GM12874 (cell line): ENCODE results near the gene TLE3.

Experiments used
- TF ChIP-seq, protein P1 (sequence below): IDR thresholded peaks from 2 replicates; pipeline ENCODE4 v1.5.1; 2011; ENCODE audit warnings: low read depth, mild to moderate bottlenecking, control low read depth, low read length, moderate library complexity; ENCODE audit not compliant: insufficient read depth

The TLE3 gene

DNA sequence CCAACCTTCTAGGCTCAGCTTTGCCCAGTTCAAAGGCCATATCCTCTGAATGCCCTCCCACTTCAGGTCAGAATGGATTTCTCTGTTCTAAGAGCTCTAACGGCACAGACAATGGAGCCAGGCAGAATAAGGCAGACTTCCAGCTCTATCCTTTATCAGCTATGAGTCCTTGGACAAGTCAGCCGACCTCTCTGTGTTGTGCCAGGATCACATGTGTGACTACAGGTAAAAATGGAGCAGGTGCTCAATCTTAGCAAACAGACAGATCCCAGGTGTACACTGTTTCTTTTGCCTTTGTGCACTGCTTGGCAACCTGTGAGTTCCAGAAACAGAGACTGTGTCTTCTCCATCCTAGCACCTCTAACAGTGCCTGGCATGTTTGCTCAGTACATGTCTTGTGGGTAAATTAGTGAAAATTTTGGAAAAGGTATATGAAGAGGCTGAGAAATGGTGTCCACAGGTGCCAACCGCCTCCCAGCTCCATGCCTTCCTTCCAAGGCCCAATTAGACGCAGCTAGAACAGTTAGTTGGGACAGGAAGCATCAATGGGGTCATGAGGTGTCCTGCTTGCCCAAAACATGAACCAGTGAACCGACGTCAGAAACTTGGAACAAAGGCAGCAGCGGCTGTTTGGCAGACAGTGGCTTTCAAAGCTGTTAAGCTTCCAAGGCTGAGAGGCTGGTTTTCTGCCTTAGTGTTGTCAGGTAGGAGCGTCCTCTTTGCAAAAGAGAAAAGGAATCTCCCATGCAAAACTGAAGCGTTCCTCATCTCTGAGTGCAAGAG, 28.7 kb downstream of the TLE3 start:
- TF ChIP-seq, protein P1, sequence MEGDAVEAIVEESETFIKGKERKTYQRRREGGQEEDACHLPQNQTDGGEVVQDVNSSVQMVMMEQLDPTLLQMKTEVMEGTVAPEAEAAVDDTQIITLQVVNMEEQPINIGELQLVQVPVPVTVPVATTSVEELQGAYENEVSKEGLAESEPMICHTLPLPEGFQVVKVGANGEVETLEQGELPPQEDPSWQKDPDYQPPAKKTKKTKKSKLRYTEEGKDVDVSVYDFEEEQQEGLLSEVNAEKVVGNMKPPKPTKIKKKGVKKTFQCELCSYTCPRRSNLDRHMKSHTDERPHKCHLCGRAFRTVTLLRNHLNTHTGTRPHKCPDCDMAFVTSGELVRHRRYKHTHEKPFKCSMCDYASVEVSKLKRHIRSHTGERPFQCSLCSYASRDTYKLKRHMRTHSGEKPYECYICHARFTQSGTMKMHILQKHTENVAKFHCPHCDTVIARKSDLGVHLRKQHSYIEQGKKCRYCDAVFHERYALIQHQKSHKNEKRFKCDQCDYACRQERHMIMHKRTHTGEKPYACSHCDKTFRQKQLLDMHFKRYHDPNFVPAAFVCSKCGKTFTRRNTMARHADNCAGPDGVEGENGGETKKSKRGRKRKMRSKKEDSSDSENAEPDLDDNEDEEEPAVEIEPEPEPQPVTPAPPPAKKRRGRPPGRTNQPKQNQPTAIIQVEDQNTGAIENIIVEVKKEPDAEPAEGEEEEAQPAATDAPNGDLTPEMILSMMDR: no peak

DNA sequence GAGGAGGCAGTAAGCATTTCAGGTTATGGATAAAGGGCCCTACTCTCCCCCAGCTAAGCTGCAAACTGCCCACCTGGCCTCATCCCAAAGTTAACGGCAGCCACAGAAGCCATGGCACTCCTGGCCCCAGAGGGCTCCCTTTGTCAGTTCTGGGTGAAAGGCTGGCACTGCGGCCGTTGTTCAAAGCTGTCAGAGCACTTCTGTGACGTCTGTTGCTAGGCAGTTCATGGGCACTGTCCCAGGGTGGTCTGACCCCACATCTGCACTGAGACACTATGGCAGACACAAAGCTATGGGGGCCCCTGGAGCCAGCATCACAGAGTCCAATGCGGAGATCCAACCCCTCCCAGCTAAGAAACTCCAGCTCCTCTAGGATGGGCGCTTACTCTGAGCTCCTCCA, 30.0 kb downstream of the TLE3 start:
- TF ChIP-seq, protein P1: no peak

DNA sequence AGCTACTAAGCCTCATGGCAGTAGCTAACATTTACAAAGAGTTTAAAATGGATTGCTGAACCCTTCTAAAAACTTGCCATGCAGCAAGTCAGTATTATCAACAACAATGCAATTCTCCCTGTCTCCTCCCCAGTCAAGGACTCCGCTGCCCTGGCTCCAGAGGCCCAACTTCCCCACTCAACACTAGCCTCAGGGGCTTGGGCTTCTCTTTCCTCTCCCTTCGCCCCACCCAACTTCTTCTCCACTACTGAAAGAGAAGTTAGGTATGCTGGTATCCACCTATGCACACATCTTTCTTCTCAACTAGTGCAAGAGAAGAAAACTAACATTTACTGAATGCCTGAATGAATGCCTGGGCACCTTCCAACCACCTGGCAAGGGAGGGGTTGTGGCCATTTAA, 30.7 kb downstream of the TLE3 start:
- TF ChIP-seq, protein P1: no peak

DNA sequence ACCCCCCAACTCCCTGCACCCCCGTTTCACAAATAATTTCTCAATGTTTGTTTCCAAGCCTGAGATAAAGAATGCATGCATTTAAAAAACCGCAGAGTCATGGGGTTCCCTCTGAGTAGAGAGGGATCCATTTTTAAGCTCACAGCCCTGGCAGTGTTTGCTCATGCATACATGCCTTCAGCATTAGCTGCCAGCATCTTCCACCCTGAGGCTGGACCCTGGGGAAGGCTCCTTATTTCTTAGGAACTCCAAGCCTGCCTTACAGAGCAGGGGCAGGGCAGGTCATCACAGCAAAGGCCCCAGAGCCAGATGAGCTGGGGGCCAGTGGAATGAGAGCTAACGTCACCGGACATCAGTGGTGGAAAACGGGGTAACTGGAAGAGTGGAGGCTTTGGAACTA, 31.3 kb downstream of the TLE3 start:
- TF ChIP-seq, protein P1: no peak

DNA sequence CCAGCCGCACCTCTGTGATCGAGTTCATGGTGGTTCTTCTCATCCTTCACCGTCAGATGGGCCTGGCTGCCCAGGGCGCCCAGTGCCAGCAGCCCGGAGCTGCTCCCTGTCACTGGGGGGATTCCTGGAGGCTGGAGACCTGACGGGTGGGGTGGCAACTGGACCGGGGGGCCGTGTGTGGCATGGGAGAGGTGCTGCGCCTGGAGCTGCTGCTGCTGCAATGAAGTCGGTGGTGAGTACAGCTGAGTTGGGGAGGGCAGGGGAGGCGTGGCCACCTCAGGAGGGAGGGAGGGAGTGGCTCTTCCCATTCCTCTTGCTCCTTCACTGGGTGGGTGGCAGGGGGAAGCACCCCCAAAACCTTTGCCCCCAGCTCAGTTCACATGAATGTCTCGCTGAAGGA, 31.7 kb downstream of the TLE3 start:
- TF ChIP-seq, protein P1: no peak

DNA sequence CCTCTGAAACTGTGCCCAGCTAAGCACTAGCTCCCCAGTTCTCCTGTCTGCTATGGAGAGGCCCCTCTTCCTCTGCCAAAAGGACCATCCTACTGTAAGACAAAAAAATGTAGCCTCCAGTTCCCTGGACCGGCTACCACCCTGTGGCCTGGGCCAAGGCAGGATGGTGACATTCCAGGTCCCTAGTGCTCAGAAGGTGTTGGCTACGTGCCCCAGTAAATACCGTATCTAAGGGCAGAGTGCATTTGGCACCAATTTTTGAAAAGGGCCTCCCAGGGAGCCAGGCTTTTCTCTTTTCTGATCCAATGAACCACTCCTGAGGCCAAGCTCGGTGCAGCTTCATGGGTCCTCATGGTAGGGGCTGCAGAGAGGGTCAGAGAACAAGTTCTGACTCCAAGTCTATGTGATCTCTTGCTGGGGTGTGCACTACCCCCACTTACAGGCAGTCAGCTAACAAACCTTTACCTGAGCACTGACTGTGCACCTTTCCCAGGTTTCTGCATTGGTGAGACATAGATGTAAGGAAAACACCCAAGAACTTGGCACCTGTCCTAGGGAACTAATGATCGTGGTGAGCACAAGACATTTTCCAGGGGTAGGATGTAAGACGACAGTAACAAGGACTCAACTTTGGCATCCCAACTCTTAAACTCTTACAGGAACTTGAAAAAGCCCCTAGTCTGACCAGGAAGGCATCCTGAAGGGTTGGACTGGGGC, 32.6 kb downstream of the TLE3 start:
- TF ChIP-seq, protein P1: no peak

DNA sequence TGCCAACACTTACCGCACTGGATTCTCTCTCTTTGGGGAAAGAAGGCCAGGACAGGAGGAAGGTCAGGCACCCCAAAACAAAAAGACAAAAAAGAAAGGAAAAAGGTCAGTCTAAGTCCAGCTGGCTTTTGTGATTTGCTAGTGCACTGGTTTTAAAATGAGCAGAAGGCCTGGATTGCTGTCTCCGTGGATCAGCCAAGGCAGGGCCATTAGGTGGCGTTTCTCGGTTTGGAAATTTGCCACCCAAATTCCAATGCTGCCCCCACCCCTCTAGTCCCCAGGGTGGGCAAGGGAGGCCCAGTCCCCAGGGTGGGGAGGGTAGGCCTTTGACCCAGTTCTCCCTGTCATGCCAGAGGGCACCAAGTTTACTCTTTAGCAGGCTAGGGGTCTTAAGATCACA, 33.3 kb downstream of the TLE3 start:
- TF ChIP-seq, protein P1: no peak
